Keratinocyte (primary cell): Measurements from ENCODE around the gene SMYD3. TPM values are rescaled to one million over a fixed set of nuclear protein-coding genes. Genes with fewer than 3 reads are reported as not detected.

Experiments
- DNase-seq: peaks from one replicate; pipeline ENCODE4 v3.0.0-alpha.2; 2011; ENCODE audit warnings: low read depth, missing footprints, low spot score
- FAIRE-seq: peaks from 2 replicates; lab custom pipeline; 2011; peaks lifted over from hg19 to GRCh38; lab: Jason Lieb, UNC
- H2AFZ ChIP-seq: 2 replicates; pipeline ENCODE4 v1.6.0; 2012; ENCODE audit warnings: low read length, control low read depth, inconsistent platforms; ENCODE audit not compliant: control insufficient read depth
- H3K27ac ChIP-seq: 2 replicates; pipeline ENCODE4 v1.5.1; 2011; ENCODE audit warnings: low read length; ENCODE audit not compliant: control insufficient read depth, insufficient read depth
- H3K27me3 ChIP-seq: 3 replicates; pipeline ENCODE4 v1.6.0; 2011; ENCODE audit warnings: low read length; ENCODE audit not compliant: control insufficient read depth, insufficient read depth; ENCODE audit errors: extremely low read depth
- H3K36me3 ChIP-seq, 2 experiments: 2 replicates in 1 of 2; 3 replicates in 1 of 2; pipeline ENCODE4 v1.5.1; 2011; ENCODE audit warnings: low read length in 2 of 2, mild to moderate bottlenecking in 1 of 2; ENCODE audit not compliant: control insufficient read depth in 2 of 2, insufficient read depth in 2 of 2; ENCODE audit errors: extremely low read depth in 1 of 2
- H3K4me1 ChIP-seq: 3 replicates; pipeline ENCODE4 v1.5.1; 2011; ENCODE audit warnings: low read length; ENCODE audit not compliant: control insufficient read depth, insufficient read depth; ENCODE audit errors: extremely low read depth
- H3K4me2 ChIP-seq: 3 replicates; pipeline ENCODE4 v1.6.0; 2011; ENCODE audit warnings: low read depth, low read length; ENCODE audit not compliant: control insufficient read depth, insufficient read depth; ENCODE audit errors: extremely low read depth
- H3K4me3 ChIP-seq, 3 experiments: fragments of 200-600 bp in 1 of 3; sonication (generic) in 1 of 3; 2 replicates in 2 of 3; 3 replicates in 1 of 3; pipeline ENCODE4 v1.5.1; 2011 to 2016; ENCODE audit warnings: low read length in 3 of 3, mild to moderate bottlenecking in 3 of 3, control low read depth in 2 of 3, inconsistent platforms in 1 of 3, low read depth in 1 of 3, mixed read lengths in 1 of 3, mixed run types in 1 of 3, moderate library complexity in 1 of 3; ENCODE audit not compliant: control insufficient read depth in 2 of 3, insufficient read depth in 2 of 3; ENCODE audit errors: extremely low read depth in 1 of 3
- H3K79me2 ChIP-seq: 2 replicates; pipeline ENCODE4 v1.6.0; 2012; ENCODE audit warnings: low read length; ENCODE audit not compliant: control insufficient read depth, insufficient read depth
- H3K9ac ChIP-seq: 3 replicates; pipeline ENCODE4 v1.6.0; 2011; ENCODE audit warnings: low read length; ENCODE audit not compliant: control insufficient read depth, insufficient read depth; ENCODE audit errors: extremely low read depth
- H3K9me1 ChIP-seq: 3 replicates; pipeline ENCODE4 v1.6.0; 2011; ENCODE audit warnings: low read length; ENCODE audit not compliant: control insufficient read depth, insufficient read depth; ENCODE audit errors: extremely low read depth
- H3K9me3 ChIP-seq: 2 replicates; pipeline ENCODE4 v1.5.1; 2012; ENCODE audit warnings: low read depth, low read length; ENCODE audit not compliant: control insufficient read depth
- H4K20me1 ChIP-seq: 3 replicates; pipeline ENCODE4 v1.6.0; 2011; ENCODE audit warnings: low read length; ENCODE audit not compliant: control insufficient read depth, insufficient read depth; ENCODE audit errors: extremely low read depth
- EZH2 ChIP-seq: IDR thresholded peaks from one replicate; pipeline ENCODE4 v1.6.1; 2012; ENCODE audit warnings: inconsistent platforms, mild to moderate bottlenecking, low read length, moderate library complexity
- dilution Hi-C: fragments of 300-500 bp; cut with MboI; formaldehyde crosslinking; loops from one replicate; pipeline ENCODE4 v1.7.0; 2020; ENCODE audit warnings: low sequenced_read_pairs; ENCODE audit not compliant: extremely low pct_ligation_motif_present
- polyA plus RNA-seq, 5 experiments: library from polyadenylated mRNA; depleted of rRNA in 3 of 5; stranded (reverse) in 3 of 5; stranded (forward) in 1 of 5; unstranded in 1 of 5; fragments of >200 nt; gene quantifications; 1 replicate in 1 of 5; 2 replicates in 3 of 5; 3 replicates in 1 of 5; pipeline versions ENCODE4 v1.2.1 to v1.2.3, GENCODE V29; 2011 to 2012; ENCODE audit warnings: missing spikeins in 2 of 5, low read depth in 1 of 5, low replicate concordance in 1 of 5
- TF ChIP-seq, protein P1 (sequence below), 3 experiments: IDR thresholded peaks in 1 of 3; conservative IDR thresholded peaks in 1 of 3; optimal IDR thresholded peaks in 1 of 3; 2 replicates in 2 of 3; 3 replicates in 1 of 3; pipeline versions ENCODE3 to v1.5.1; 2011; ENCODE audit warnings: low read length in 3 of 3, mild to moderate bottlenecking in 3 of 3, moderate library complexity in 2 of 3, control low read depth in 1 of 3, inconsistent platforms in 1 of 3; ENCODE audit not compliant: insufficient read depth in 2 of 3; ENCODE audit errors: extremely low read depth in 1 of 3

Gene SMYD3
- polyA plus RNA-seq, 1 donor (not counting 4 experiments of a cell fraction or from before 2014, with no cell fraction given) = 31.0 TPM

DNA sequence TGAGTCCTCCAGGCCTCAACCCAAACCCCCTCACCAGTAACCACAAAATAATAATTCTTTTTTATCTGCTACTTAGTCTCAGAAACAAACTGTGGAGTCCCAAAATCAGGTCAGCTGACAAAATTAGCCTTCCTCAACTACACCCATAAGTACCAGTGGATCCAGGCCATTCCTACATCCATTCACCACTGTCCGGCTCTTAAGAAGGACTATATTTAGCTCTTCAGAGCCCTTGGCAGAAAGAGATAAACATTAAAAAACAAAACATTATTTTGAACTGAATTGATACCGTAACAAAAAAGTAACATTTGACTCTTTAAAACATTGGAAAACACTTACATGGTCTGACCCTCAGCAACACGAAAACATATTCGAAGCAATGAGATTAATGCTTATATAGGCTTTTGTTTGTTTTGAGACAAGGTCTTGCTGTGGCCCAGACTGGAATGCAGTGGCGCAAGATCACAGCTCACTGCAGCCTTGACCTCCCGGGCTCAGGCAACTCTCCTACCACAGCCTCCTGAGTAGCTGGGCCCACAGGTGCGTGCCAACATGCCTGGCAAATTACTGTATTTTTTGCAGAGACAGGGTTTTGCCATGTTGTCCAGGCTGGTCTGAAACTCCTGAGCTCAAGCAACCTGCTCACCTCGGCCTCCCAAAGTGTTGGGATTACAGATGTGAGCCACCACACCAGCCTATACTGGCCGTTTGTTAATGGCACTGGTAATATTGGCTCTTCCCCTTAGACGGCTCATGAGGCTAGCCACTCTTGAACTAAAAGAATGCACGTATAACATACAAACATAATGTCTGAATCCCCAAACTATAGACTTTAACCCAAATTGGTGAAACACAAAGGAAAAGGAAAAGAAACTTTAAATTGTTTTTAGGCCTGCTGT is 330.7 kb downstream of the SMYD3 start:
- H3K36me3 ChIP-seq = no peaks in the 10 kb centered on the region
- H2AFZ ChIP-seq = no peak overlapping the region
- H3K27ac ChIP-seq = no peak overlapping the region
- H3K4me3 ChIP-seq = no peak overlapping the region
- no peaks in the 10 kb centered on the region for H3K9me1 ChIP-seq
- H3K9ac ChIP-seq = no peak overlapping the region
- FAIRE-seq (no peak), DNase-seq (no peak)
- TF ChIP-seq, protein P1, sequence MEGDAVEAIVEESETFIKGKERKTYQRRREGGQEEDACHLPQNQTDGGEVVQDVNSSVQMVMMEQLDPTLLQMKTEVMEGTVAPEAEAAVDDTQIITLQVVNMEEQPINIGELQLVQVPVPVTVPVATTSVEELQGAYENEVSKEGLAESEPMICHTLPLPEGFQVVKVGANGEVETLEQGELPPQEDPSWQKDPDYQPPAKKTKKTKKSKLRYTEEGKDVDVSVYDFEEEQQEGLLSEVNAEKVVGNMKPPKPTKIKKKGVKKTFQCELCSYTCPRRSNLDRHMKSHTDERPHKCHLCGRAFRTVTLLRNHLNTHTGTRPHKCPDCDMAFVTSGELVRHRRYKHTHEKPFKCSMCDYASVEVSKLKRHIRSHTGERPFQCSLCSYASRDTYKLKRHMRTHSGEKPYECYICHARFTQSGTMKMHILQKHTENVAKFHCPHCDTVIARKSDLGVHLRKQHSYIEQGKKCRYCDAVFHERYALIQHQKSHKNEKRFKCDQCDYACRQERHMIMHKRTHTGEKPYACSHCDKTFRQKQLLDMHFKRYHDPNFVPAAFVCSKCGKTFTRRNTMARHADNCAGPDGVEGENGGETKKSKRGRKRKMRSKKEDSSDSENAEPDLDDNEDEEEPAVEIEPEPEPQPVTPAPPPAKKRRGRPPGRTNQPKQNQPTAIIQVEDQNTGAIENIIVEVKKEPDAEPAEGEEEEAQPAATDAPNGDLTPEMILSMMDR (optimal IDR thresholded peaks at IDR 0.05 in 1 of 3, IDR thresholded peaks at IDR 0.05 in 1 of 3, conservative IDR thresholded peaks at IDR 0.05 in 1 of 3; ENCODE audit: extremely low read depth in 1 of 3, insufficient read depth in 2 of 3, low read length in 3 of 3) = no peak
- no peak for TF ChIP-seq EZH2
- dilution Hi-C loops = no loop called here
- no peaks in the 10 kb centered on the region for H3K9me3 ChIP-seq
- no peaks in the 10 kb centered on the region for H3K79me2 ChIP-seq
- no peaks in the 10 kb centered on the region for H3K27me3 ChIP-seq
- H3K4me2 ChIP-seq = no peak overlapping the region
- H3K4me1 ChIP-seq = no peaks in the 10 kb centered on the region
- no peaks in the 10 kb centered on the region for H4K20me1 ChIP-seq

DNA sequence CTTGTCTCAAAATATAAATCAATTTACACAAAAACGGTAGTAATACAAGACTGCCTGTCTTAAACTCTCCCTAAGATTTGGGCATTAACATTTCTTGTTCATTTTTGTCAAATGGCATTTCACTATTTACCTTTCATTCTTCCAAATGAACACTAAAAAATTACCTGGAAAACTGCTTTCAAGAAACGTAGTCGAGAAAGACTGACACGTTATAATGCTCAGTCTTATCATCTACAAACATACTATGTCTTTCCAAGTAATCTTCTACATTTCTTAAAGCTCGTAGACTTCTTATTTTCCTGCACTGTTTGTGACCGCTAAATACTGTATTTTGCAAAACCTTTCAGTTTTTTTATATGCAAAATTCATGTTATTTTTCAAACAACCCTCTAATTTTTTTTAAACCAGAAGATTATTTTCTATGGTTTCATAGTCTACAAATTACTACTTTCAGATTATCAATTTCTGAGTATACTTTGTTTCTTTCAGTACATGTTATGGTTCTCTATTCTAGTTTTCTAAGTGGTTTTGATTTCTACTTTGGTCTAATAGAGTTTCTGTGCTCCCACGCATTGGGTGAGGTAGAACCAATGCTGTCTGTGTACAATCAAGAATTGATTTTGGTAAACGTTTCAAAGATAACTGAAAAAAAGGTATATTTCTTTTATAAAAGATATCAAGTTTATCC is 336.4 kb downstream of the SMYD3 start:
- no peak overlapping the region for H3K9ac ChIP-seq
- H3K79me2 ChIP-seq = no peaks in the 10 kb centered on the region
- no peak for FAIRE-seq
- H3K27ac ChIP-seq = no peak overlapping the region
- no peak overlapping the region for H3K4me3 ChIP-seq
- H4K20me1 ChIP-seq = no peaks in the 10 kb centered on the region
- no peaks in the 10 kb centered on the region for H3K9me3 ChIP-seq
- no peak overlapping the region for H2AFZ ChIP-seq
- H3K27me3 ChIP-seq = no peaks in the 10 kb centered on the region
- dilution Hi-C loops = no loop called here
- TF ChIP-seq, protein P1 (optimal IDR thresholded peaks at IDR 0.05 in 1 of 3, IDR thresholded peaks at IDR 0.05 in 1 of 3, conservative IDR thresholded peaks at IDR 0.05 in 1 of 3; ENCODE audit: extremely low read depth in 1 of 3, insufficient read depth in 2 of 3, low read length in 3 of 3) = no peak
- no peaks in the 10 kb centered on the region for H3K36me3 ChIP-seq
- peaks cover 16% of the 10 kb centered on the region for H3K4me1 ChIP-seq
- no peak for DNase-seq
- no peaks in the 10 kb centered on the region for H3K9me1 ChIP-seq
- no peak overlapping the region for H3K4me2 ChIP-seq
